NT2/D1 (cell line): ENCODE data around the gene ADORA2B.

ENCODE experiments used
- SUZ12 ChIP-seq: IDR thresholded peaks from 2 replicates; pipeline ENCODE4 v1.6.1; 2011; ENCODE audit not compliant: insufficient read length, insufficient read depth; ENCODE audit errors: extremely low read depth
- ZNF274 ChIP-seq: IDR thresholded peaks from 2 replicates; pipeline ENCODE4 v1.6.1; 2011; ENCODE audit warnings: mild to moderate bottlenecking, low read depth, low read length

DNA sequence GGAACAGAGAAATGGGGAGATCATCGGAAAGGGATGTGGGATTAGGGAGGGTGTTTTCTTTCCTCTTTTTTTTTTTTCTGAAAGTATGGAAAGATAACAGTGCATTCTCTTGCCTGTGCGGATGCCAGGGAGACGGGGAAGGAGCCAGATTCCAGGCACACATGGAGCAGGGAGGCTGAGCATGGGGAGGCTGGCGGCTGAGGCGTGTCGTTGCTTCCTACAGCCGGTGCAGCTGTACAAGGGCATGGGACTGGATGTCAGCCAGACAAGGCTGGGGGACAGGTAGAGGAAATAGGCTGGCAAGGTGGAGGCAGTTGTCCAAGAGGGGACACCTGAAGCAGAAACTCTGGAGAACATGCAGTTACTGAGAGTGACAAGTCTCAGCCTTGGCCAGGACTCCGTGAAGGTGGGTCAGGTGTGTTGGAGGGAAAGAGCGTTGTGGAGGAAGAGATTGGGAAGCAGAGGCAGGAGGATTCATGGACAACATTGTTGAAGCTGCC, 16.6 kb upstream of the ADORA2B start:
- TF ChIP-seq SUZ12 (no peak), ZNF274 (no peak)
